ENCODE data around the gene PRAC1.

DNA sequence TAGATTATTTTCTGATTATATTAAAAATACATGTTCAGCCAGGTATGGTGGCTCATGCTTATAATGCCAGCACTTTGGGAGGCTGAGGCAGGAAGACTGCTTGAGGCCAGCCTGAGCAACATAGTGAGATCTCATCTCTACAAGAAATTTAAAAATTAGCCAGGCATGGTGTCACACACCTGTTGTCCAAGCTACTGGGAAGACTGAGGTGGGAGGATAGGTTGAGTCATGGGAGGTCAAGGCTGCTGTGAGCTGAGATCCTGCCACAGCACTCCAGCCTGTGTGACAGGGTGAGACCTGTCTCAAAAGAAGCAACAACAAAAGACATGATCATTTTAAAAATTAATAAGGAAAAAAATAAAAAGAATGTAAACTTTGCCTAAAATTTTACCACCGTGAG lies 40.7 kb downstream of the PRAC1 start:
- TF ChIP-seq POLR2AphosphoS5 (IDR thresholded peaks at IDR 0.05; ENCODE audit: low read length), result no peak
- TF ChIP-seq POLR2A (IDR thresholded peaks at IDR 0.05; ENCODE audit: low read depth, low read length), result no peak
- no peak for TF ChIP-seq ASH2L (IDR thresholded peaks at IDR 0.05; ENCODE audit: borderline replicate concordance, low read depth)
- no peak for TF ChIP-seq HDGF (IDR thresholded peaks at IDR 0.05)
- no peak for TF ChIP-seq RAD21 (IDR thresholded peaks at IDR 0.05; ENCODE audit: insufficient read depth, low read depth, low read length)

All from GM12878 (cell line).